Activated CD4-positive, alpha-beta memory T cell treated with anti-CD3 and anti-CD28 coated beads for 36 hours (primary cell): ENCODE measurements around the gene SLC8A2. TPM values are rescaled to one million over a fixed set of nuclear protein-coding genes. Genes with fewer than 3 reads are reported as not detected.

ENCODE experiments used
- CTCF ChIA-PET: fragments of 350-600 bp; sonication (Branson Sonifier 250); formaldehyde crosslinking; loops from one replicate; lab custom pipeline; 2021; ENCODE audit warnings: antibody characterized with exemption, inconsistent platforms; lab: Charles Lee
- POLR2A ChIA-PET: fragments of 350-600 bp; sonication (Branson Sonifier 250); formaldehyde crosslinking; loops from one replicate; lab custom pipeline; 2021; ENCODE audit warnings: antibody characterized with exemption; lab: Charles Lee
- DNase-seq: peaks from one replicate; pipeline ENCODE4 v3.0.0-alpha.2; 2020
- H3K27ac Mint-ChIP-seq: one replicate; pipeline ENCODE4 v1.8.0; 2021; ENCODE audit warnings: mixed read lengths
- H3K27me3 Mint-ChIP-seq: one replicate; pipeline ENCODE4 v1.8.0; 2021; ENCODE audit warnings: mixed read lengths
- H3K36me3 Mint-ChIP-seq: one replicate; pipeline ENCODE4 v1.8.0; 2021; ENCODE audit warnings: mixed read lengths
- H3K4me1 Mint-ChIP-seq: one replicate; pipeline ENCODE4 v1.8.0; 2021; ENCODE audit warnings: low read depth, mixed read lengths
- H3K4me3 Mint-ChIP-seq: one replicate; pipeline ENCODE4 v1.8.0; 2021; ENCODE audit warnings: mild to moderate bottlenecking, mixed read lengths
- H3K9me3 Mint-ChIP-seq: one replicate; pipeline ENCODE4 v1.8.0; 2021; ENCODE audit warnings: mixed read lengths
- intact Hi-C: fragments of 100-400 bp; cut with micrococcal nuclease; formaldehyde crosslinking; loops from one replicate; pipeline ENCODE4 v1.15.1; 2023
- total RNA-seq, 2 experiments: library from RNA; stranded (reverse); gene quantifications; one replicate each; pipeline ENCODE4 v1.2.3, GENCODE V29; 2021

The SLC8A2 gene
- total RNA-seq, 2 experiments from 2014 or later = 0.14 TPM; not detected in 1

DNA sequence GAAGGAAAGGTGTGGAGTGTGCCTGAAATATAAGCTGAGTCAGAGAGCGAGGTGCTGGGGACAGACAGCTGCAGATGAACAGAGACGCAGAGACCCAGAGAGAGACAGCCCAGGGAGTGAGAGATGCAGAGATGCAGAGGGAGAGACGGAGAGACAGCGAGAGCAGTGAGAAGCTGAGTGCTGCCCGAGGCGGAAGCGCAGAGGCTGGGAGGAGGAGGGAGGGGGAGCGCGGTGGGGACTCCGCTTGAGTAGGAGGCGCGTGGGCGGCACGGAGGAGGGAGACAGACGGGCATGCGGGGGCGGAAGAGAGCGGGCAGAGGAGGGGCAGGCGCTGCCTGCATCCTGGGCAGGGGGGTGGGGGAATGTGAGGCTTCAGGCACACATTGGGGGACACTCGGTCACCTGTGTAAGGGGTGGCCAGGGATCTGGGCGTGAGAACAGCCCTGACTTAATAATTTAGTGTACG is 25.7 kb downstream of the SLC8A2 start:
- no peak overlapping the region for H3K27ac Mint-ChIP-seq

DNA sequence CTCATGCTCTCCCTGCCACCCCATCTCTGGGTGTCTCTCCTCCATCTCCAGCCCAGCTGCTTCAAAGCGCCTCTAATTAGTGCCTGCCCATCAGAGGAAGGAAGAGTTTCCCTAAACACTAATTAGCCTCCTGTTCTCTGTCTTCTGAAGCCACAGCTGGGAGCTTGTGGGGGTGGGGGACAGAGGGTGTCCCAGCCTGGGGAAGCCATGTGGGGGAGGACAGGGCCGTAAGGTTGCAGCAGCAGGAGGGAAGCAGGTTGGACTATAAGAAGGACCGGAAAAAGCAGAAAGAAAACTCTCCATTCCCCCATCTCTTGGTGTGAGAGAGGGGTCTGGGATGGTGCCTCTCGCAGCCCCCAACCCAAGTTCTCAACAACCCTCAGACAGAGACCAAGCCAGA is 26.2 kb downstream of the SLC8A2 start:
- no peak for DNase-seq
- intact Hi-C loops = no loop called here
- no peak overlapping the region for H3K4me3 Mint-ChIP-seq
- H3K36me3 Mint-ChIP-seq = no peaks in the 10 kb centered on the region
- H3K27me3 Mint-ChIP-seq = peaks cover 64% of the 10 kb centered on the region
- CTCF ChIA-PET = interaction anchor here (0.9 to 2.1 kb wide), 4 partner anchors 9 to 267 kb away, joined by 3 to 9 read pairs (median 6); partner anchors contain the start of gene KPTN
- no peaks in the 10 kb centered on the region for H3K9me3 Mint-ChIP-seq
- peaks cover 39% of the 10 kb centered on the region for H3K4me1 Mint-ChIP-seq
- H3K27ac Mint-ChIP-seq = no peak overlapping the region
- POLR2A ChIA-PET = interaction anchor here (1.0 kb wide), 1 partner anchor 12 kb away, joined by 3 read pairs; no protein-coding TSS in a partner anchor

More for the DNA sequence above, 25.7 kb downstream of the SLC8A2 start:
- CTCF ChIA-PET = interaction anchor here (0.9 to 2.1 kb wide), 4 partner anchors 9 to 267 kb away, joined by 3 to 9 read pairs (median 6); partner anchors contain the start of gene KPTN
- no peak overlapping the region for H3K4me3 Mint-ChIP-seq
- no peaks in the 10 kb centered on the region for H3K36me3 Mint-ChIP-seq
- intact Hi-C loops = no loop called here
- POLR2A ChIA-PET = no interaction called here
- peaks cover 39% of the 10 kb centered on the region for H3K4me1 Mint-ChIP-seq
- H3K27me3 Mint-ChIP-seq = peaks cover 62% of the 10 kb centered on the region
- H3K9me3 Mint-ChIP-seq = no peaks in the 10 kb centered on the region
- DNase-seq = peak; percentile 65

DNA sequence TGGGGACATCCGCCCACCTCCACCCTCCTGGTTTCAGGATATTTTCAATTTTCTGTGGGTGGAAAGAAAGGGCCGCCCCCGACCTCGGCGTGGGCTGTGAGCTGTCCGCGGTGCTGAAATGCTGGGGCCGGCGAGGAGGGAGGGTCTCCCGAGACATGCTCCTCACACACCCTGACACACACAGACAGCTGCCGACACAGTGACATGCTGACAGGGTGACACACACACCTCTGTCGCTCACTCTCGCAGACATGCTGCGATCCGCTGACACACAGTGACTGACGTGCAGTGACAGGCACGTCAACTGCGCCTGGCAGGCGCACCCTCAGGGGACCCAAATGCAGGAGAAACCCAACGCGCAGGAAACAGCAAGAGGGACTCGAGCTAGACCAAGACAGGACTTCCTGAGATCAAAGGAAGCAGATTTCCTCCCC is 27.3 kb downstream of the SLC8A2 start:
- peaks cover 39% of the 10 kb centered on the region for H3K4me1 Mint-ChIP-seq
- no peaks in the 10 kb centered on the region for H3K9me3 Mint-ChIP-seq
- no peak overlapping the region for H3K27ac Mint-ChIP-seq
- H3K4me3 Mint-ChIP-seq = no peak overlapping the region
- DNase-seq = peak; percentile 32
- H3K36me3 Mint-ChIP-seq = no peaks in the 10 kb centered on the region
- H3K27me3 Mint-ChIP-seq = peaks cover 64% of the 10 kb centered on the region
- ChIA-PET POLR2A (interaction anchor here (0.6 to 1.0 kb wide), 2 partner anchors 11 to 102 kb away, joined by 3 to 4 read pairs; no protein-coding TSS in a partner anchor), CTCF (interaction anchor here (1.9 to 2.1 kb wide), 2 partner anchors 8 to 39 kb away, joined by 5 to 9 read pairs; partner anchors contain the start of gene KPTN)
- intact Hi-C loops = no loop called here

DNA sequence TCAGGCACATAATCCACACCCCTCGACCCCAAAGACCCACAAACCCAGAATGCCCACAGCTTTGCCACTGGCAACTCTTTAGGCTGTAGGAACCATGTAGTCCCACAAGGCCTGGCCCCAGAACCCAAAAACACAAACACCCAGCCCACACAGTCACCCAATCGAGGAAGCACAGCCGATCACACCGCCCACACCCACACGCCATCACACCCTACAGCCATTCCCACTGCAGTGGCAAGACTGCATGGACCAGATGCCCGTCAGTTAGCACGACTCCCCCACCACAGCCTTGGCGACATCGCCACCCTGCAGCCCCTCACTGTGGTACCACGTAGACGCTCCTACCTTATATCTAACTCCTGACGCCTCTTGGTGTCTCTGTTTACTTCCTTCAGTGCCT is 28.4 kb downstream of the SLC8A2 start:
- no peaks in the 10 kb centered on the region for H3K36me3 Mint-ChIP-seq
- no peak for DNase-seq
- ChIA-PET CTCF (interaction anchor here (1.0 to 1.2 kb wide), 2 partner anchors 40 to 72 kb away, joined by 3 to 4 read pairs; partner anchors contain the start of gene NAPA), POLR2A (no interaction called here)
- peaks cover 63% of the 10 kb centered on the region for H3K27me3 Mint-ChIP-seq
- no peak overlapping the region for H3K27ac Mint-ChIP-seq
- no peak overlapping the region for H3K4me3 Mint-ChIP-seq
- no peaks in the 10 kb centered on the region for H3K9me3 Mint-ChIP-seq
- intact Hi-C loops = no loop called here
- H3K4me1 Mint-ChIP-seq = peaks cover 39% of the 10 kb centered on the region

DNA sequence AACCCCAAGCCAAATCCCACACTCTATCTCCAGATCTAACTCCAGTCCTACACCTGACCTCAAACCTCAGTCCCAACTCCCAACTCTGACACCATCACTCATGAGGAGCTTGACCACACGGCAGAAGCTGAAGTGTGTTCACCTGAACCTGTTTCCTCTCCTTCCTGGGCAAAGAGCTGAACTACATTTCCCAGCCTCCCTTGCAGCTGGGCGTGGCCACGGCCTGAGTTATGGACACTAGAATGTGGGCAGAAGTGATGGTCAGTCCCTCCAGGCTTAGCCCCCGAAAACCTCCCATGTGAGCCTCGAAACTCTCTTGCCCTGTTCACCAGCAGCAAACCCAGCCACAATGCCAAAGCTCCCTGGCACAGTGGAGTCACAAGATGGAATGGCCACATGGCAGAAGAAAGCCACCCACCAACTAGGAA is 32.9 kb downstream of the SLC8A2 start:
- Mint-ChIP-seq H3K4me1 (peaks cover 24% of the 10 kb centered on the region), H3K4me3 (no peak overlapping the region), H3K36me3 (no peaks in the 10 kb centered on the region), H3K27me3 (peaks cover 52% of the 10 kb centered on the region), H3K27ac (no peak overlapping the region), H3K9me3 (no peaks in the 10 kb centered on the region)
- DNase-seq = no peak
- POLR2A ChIA-PET = no interaction called here
- CTCF ChIA-PET = interaction anchor here (1.6 to 8.0 kb wide), 4 partner anchors 10 to 271 kb away, joined by 5 to 193 read pairs (median 77); partner anchors contain the start of genes EHD2 and KPTN
- intact Hi-C loops = loop anchor here (10.0 kb wide), 1 partner anchor 166 kb away; the partner anchor contains the start of gene BICRA

DNA sequence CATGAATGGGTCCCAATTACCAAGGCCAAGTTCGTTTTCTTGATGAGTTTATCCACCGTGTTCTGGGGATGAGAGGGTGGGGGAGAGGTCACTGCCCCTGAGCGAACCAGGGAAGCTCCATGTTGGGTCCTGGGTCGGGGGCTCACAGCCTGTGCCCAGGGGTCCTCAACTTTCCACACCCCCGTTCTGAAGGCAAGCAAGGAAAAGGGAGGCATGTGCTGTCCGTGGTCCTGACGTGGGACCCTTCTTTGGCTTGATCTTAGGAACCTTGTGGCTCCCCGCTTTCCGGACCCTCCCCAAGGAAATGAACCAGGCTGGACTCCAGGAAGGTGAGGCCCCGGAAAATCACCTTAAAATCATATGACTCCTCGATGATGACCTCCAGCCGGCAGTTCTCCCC is 34.2 kb downstream of the SLC8A2 start:
- H3K27ac Mint-ChIP-seq = no peak overlapping the region
- POLR2A ChIA-PET = no interaction called here

DNA sequence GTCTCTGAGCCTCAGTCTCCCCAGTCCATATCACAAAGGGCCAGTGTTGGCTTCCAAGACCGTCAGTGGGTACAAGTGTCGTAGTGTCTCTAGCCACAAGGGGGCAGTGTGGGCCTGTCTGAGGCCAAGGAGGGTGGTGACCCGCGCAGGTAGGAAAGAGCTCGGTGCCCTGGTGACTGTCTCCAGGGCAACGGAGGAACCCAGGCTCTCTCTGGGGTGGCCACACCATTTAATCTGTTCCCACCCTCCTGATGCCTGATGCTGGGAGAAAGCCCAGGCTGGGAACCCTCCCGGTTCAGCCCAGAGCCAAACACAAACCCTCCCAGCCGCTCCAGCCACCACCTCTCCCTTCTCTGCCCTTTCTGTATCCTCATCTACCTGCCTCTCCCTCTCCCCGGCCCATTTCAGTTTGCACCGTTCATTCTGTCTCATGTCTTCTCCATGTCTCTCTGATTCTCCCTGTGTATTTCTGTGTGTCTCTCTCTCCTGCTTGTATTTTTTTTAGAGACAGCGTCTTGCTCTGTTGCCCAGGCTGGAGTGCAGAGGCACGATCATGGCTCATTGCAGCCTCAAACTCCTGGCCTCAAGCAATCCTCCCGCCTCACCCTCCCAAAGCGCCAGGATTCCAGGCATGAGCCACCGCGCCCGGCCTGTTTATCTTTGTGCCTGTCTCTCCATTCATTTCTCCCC is 34.8 kb downstream of the SLC8A2 start:
- Mint-ChIP-seq H3K4me1 (peaks cover 15% of the 10 kb centered on the region), H3K4me3 (no peak overlapping the region), H3K27ac (no peak overlapping the region), H3K9me3 (no peaks in the 10 kb centered on the region), H3K27me3 (peaks cover 38% of the 10 kb centered on the region), H3K36me3 (no peaks in the 10 kb centered on the region)
- CTCF ChIA-PET = interaction anchor here (0.5 to 8.0 kb wide), 45 partner anchors 9 to 311 kb away, joined by 3 to 193 read pairs (median 4); partner anchors contain the start of genes EHD2, INAFM1, KPTN and NAPA
- DNase-seq = peak; percentile 89
- intact Hi-C loops = loop anchor here (1.0 to 10.0 kb wide), 5 partner anchors 48 to 270 kb away; partner anchors contain the start of genes BICRA, KPTN and NAPA
- POLR2A ChIA-PET = no interaction called here

More for the DNA sequence above, 34.2 kb downstream of the SLC8A2 start:
- Mint-ChIP-seq H3K4me3 (no peak overlapping the region), H3K9me3 (no peaks in the 10 kb centered on the region), H3K27me3 (peaks cover 42% of the 10 kb centered on the region), H3K4me1 (peaks cover 15% of the 10 kb centered on the region), H3K36me3 (no peaks in the 10 kb centered on the region)
- no peak for DNase-seq
- CTCF ChIA-PET = interaction anchor here (1.1 to 8.0 kb wide), 7 partner anchors 9 to 307 kb away, joined by 3 to 193 read pairs (median 53); partner anchors contain the start of genes EHD2, KPTN, NAPA and NOP53
- intact Hi-C loops = loop anchor here (2.0 to 10.0 kb wide), 3 partner anchors 47 to 261 kb away; partner anchors contain the start of genes BICRA and KPTN

DNA sequence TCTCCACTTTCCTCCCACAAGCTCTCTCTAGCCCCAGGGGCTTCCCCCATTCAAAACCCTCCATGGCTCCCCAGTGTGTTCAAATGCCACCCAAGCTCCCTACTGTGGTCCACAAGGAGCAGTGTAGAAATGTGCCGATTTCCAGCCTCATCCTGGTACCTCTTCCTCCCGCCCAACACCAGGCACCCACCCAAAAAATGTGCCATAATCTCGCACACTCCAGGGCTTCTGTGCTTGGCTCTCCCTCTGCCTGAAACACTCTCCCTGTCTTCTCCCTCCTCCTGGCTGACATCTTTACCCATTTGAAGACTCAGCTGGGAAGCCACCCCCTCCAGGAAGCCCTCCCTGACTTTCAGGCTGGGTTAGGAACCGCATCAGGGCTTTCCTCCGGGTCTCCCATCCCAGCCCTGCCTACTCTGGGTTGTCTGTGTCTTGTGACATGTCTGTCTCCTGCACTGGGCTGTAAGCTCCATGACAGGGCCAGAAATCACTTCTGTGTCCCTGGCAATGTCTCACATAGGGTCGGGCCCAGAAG is 35.7 kb downstream of the SLC8A2 start:
- H3K27ac Mint-ChIP-seq = peak overlapping the region; percentile 4
- DNase-seq = no peak
- H3K4me1 Mint-ChIP-seq = peaks cover 15% of the 10 kb centered on the region
- intact Hi-C loops = loop anchor here (1.0 to 10.0 kb wide), 5 partner anchors 49 to 271 kb away; partner anchors contain the start of genes BICRA, KPTN and NAPA
- ChIA-PET CTCF (interaction anchor here (0.6 to 8.0 kb wide), 22 partner anchors 8 to 308 kb away, joined by 3 to 193 read pairs (median 6); partner anchors contain the start of genes EHD2, KPTN, NAPA and NOP53), POLR2A (no interaction called here)
- no peak overlapping the region for H3K4me3 Mint-ChIP-seq
- peaks cover 36% of the 10 kb centered on the region for H3K27me3 Mint-ChIP-seq
- H3K36me3 Mint-ChIP-seq = no peaks in the 10 kb centered on the region
- no peaks in the 10 kb centered on the region for H3K9me3 Mint-ChIP-seq

DNA sequence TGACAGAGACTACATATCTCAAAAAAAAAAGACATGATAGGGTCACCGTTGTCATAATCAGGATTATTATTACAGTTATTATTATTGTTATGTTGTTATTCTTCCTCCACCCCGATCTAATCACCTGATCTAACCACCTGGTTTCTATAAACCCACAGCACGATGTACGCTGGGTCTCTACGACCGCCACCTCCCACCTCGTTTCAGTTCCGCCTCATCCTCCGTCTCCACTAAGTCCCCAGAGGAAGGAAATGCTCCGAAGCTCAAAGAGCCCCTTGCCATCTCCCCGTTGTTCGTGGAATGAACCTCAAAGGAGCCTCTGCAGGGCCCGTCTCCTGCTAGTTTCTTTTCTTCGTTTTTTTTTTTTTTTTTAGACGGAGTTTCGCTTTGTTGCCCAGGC is 36.5 kb downstream of the SLC8A2 start:
- Mint-ChIP-seq H3K27me3 (peaks cover 39% of the 10 kb centered on the region), H3K36me3 (no peaks in the 10 kb centered on the region), H3K9me3 (no peaks in the 10 kb centered on the region), H3K4me1 (peaks cover 18% of the 10 kb centered on the region), H3K4me3 (peak overlapping the region; percentile 23), H3K27ac (no peak overlapping the region)
- POLR2A ChIA-PET = interaction anchor here (0.6 kb wide), 2 partner anchors 28 to 422 kb away, joined by 3 to 4 read pairs; no protein-coding TSS in a partner anchor
- DNase-seq = peak; percentile 48
- intact Hi-C loops = loop anchor here (10.0 kb wide), 1 partner anchor 170 kb away; the partner anchor contains the start of gene BICRA
- CTCF ChIA-PET = interaction anchor here (0.5 to 8.0 kb wide), 12 partner anchors 18 to 308 kb away, joined by 3 to 193 read pairs (median 12); partner anchors contain the start of genes DHX34, EHD2, KPTN and NAPA

DNA sequence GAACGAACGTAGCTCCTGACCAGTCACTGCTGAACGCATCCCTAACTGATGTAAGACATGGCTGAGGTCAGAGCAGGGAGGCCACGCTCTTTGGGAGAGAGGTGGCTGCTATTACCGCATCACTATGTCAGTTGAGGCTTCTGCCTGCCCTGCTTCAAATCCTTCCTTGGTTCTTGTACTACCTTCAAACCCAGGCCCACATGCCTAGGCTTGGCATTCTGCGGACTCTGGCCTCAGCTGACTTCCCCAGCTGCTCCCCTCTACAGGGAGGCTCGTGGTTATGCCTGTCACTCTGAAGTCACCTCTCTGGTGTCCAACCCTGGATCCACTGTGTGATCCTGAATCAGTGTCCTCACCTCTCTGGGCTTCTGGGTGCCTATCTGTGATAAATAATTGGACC is 37.6 kb downstream of the SLC8A2 start:
- Mint-ChIP-seq H3K27ac (no peak overlapping the region), H3K4me1 (peaks cover 24% of the 10 kb centered on the region), H3K9me3 (no peaks in the 10 kb centered on the region), H3K27me3 (peaks cover 42% of the 10 kb centered on the region), H3K4me3 (no peak overlapping the region), H3K36me3 (no peaks in the 10 kb centered on the region)
- intact Hi-C loops = loop anchor here (10.0 kb wide), 1 partner anchor 171 kb away; the partner anchor contains the start of gene BICRA
- POLR2A ChIA-PET = interaction anchor here (0.6 kb wide), 1 partner anchor 14 kb away, joined by 3 read pairs; no protein-coding TSS in a partner anchor
- CTCF ChIA-PET = interaction anchor here (1.2 to 8.0 kb wide), 6 partner anchors 50 to 275 kb away, joined by 3 to 193 read pairs (median 62); partner anchors contain the start of genes DHX34, EHD2, KPTN and NAPA
- DNase-seq = no peak

DNA sequence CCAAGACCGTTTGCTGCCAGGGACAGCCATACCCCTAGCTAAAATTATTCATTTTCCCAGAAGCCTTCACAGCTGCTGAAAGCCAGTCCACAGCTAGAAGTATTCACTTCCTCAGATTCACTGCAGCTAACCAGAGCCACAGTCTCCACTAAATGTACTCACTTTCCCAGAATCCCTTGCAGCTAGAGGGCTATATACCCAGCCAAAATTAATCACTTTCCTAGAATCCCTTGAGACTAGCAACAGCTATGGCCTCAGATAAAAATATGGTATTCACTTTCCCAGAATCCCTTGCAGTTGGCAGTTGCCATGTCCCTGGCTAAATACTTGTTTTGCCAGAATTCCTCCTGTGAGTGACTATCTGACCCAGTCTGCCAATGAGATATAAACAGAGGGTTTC is 38.6 kb downstream of the SLC8A2 start:
- no peaks in the 10 kb centered on the region for H3K36me3 Mint-ChIP-seq
- CTCF ChIA-PET = interaction anchor here (0.6 to 8.0 kb wide), 11 partner anchors 13 to 420 kb away, joined by 3 to 193 read pairs (median 6); partner anchors contain the start of genes DHX34, EHD2, KPTN and NAPA
- intact Hi-C loops = loop anchor here (10.0 kb wide), 1 partner anchor 172 kb away; the partner anchor contains the start of gene BICRA
- no peak overlapping the region for H3K27ac Mint-ChIP-seq
- H3K27me3 Mint-ChIP-seq = peaks cover 36% of the 10 kb centered on the region
- H3K4me3 Mint-ChIP-seq = no peak overlapping the region
- no peaks in the 10 kb centered on the region for H3K9me3 Mint-ChIP-seq
- H3K4me1 Mint-ChIP-seq = peaks cover 24% of the 10 kb centered on the region
- POLR2A ChIA-PET = interaction anchor here (1.1 kb wide), 1 partner anchor 12 kb away, joined by 3 read pairs; no protein-coding TSS in a partner anchor
- no peak for DNase-seq
